Pons (tissue), 1 donor: ENCODE measurements around the gene GALNT7.

Experiments
- DNase-seq: peaks from one replicate; pipeline ENCODE4 v3.0.0-alpha.2; 2016; ENCODE audit warnings: low spot score

Gene GALNT7

DNA sequence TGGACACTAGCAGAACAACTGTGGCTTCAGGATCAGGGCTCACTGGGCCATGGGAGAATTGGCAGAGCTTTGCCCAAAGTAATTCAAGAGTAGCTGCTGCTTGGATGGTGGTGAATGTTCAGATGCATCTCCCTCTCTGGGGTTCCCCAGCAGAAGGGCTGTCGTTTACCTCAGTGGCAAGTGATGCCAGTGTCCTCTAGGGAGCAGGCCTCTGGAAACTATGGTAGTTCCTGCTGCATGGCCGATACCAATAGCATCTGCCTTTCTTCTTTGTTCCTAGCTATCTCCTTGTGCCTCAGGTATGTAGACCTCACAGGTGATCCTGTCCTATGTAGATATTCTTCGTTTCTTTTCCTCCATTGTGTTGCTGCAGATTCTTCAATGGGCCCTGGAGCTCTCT, 139.2 kb downstream of the GALNT7 start:
- DNase-seq = no peak

GRCh38 chr4:173311368-173311767, 142.8 kb downstream of the GALNT7 start:
- DNase-seq = no peak

DNA sequence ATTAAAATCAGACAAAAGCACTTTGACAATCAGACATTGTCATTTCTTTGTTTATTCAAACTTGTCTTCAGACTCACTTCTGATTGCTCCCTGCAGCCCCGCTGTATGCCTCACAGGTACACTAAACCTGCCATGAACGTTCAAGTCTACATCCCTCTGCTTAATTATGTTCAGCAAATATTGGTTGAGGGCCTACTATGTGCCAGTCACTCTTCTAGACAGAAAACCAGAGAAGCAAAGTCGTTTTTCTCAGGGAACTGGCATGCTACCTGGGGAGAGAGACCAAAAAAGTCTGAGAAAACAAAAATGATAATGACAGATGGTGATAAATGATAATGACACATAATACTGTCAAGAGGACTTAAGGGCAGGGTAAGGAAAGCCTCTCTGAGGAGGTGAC, 146.1 kb downstream of the GALNT7 start:
- no peak for DNase-seq

DNA sequence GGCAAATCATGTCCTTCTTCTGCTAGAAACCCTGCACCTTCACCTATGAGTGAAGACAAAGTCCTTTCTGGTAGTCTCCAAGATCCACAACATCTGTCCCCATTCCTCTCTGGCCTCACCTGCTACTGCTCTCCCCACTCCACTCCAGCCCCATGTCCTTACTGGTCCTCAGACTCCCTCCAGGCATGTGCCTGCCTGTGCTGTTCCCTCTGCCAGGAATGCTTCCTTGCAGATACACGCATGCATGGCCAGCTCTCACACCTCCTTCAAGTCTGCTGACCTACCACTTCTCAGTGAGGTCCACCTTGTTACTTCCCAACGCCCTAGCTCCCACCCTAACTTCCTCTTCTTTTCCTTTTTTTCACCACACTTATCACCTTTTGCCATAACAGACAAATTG, 147.4 kb downstream of the GALNT7 start:
- no peak for DNase-seq

DNA sequence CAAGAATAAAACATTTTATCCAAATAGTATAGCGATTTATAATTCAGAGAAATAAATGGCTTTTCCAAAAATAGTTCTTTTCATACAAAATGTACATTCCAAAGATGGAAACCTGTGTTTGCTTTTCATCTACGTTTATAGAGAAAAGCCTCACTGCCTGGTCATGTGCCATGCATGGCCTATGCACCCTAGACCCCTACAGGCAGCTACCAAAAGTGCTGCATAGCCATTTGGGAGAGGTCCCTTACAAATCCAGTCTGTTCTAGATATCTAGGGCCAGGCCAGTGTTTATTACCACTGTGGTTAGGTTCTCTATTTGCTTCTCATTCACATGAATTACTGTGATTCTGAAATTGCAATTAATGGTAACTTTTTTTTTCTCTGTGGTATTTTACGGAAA, 148.4 kb downstream of the GALNT7 start:
- no peak for DNase-seq

DNA sequence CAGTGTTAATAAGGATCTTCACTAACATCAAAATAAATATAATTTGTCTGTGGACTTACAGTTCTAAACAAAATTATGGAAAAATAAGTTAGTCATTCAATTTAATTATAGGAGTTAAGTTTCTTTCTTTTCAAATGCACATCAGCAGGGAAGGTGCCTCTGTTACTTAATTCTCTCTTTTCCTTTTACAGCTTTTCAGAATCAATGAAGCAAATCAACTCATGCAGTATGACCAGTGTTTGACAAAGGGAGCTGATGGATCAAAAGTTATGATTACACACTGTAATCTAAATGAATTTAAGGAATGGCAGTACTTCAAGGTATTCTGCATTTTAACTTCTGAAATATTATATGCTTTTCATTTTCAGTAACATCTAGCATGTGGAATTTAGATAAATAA, 149.6 kb downstream of the GALNT7 start:
- DNase-seq = no peak

DNA sequence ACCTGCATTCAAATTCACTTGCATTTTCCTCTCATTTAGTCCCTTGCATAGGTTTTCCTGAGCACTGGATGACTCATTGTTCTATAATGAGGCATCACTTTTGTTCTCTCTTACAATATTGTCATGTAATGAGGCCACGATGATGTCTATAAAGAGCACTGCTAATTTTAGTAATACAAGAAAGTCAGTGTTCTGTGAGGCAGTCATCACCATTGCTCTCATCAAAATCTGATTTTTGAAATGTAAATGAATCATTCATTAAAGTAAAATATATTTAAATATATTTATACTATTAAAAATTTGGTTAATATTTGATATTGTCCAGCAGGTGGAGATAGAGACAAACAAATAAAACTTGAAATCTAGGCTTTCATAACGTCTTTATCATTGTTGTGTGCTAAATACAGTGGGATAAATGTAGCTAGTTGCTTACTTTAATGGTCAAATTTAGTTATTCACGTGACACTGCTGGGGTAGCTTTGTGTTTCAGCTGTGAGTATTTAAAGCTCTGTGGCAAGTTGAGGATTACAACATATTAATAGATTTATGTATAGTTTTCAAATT, 150.1 kb downstream of the GALNT7 start:
- peak; percentile 75 for DNase-seq

DNA sequence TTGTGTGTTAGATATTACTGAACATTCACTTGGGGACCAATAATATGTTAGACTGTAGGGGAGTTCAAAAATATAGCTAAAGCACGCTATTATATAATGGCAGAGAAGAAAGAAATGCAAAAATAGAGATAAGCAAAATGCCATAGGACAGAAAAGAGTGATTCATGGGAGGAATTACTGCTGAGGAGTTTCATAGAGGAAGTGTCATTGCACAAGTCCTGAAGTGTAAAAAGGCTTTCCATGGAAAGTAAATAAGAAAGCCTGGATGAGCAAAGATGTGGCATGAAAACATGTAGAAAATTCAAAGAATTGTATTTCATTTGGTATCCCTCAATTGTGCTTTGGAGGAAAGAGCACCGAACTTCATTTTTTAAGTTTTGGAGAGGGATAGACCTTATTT, 151.1 kb downstream of the GALNT7 start:
- DNase-seq = peak; percentile 15

GRCh38 chr4:173325007-173325736, 156.6 kb downstream of the GALNT7 start:
- DNase-seq = no peak

GRCh38 chr4:173328236-173328901, 159.8 kb downstream of the GALNT7 start:
- no peak for DNase-seq

DNA sequence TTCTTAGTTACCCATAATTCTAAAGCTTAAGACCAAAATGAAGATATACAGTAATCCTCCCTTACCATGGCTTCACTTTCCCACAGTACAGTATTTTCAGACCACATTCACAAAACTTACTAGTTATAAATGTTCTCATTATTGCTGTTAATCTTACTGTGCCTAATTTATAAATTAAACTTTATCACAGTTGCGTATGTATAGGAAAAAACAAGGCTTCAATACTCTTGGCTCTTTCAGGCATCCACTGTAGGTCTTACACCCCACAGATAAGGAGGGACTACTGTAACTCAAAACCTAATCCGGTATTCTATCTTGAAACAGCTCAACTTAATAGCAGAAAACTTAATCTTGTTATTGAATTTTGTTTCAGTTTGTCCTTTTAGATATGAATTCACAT, 162.0 kb downstream of the GALNT7 start:
- DNase-seq = no peak

DNA sequence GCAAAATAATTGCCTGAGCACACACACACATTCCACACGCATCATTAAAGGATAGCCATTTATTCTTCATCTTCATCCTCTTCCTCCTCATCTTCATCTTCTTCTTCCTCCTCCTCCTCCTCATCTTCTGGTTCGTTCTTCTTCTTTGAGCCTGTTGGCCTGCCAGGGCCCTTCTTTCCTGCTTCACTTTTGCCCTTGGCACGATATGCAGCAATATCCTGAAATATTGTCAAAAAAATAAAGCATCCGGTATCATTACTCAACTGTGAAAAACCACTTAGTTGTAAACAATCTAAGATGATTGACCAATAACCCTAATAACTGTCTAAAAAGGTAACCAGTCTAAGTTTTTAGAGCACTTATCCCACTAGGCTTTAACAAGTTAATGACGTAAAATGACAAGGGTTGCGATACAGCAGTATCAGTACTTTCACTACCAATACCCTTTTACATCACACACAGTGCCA, 163.4 kb downstream of the GALNT7 start:
- DNase-seq = no peak

DNA sequence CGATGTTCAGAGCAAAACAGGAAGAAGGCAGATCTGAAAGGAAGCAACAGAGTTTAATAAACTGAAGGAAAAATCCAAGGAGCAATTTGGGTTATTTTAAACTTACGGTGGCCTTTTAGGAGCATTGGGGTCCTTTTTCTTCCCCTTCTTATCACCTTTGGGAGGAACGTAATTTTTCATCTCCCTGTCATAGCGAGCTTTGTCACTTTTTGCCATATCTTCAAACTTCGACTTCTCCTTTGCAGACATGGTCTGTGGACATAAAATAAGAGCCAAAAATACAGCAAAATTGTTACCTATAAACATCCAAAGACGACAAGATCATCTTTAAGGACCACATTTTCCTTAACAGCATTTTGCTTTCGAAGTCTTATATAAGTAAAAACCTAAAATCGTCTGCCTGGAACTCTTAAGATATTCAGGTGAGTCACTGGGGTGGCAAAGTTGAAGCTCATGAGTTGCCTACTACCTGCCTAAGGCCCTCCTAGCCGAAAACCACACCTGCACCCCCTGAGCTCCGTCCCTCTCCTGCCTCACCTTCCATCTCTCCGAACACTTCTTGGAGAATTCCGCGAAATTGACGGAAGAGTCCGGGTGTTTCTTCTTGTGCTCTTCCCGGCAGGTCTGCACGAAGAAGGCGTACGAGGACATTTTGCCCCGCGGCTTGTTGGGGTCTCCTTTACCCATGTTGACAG, 164.5 kb downstream of the GALNT7 start:
- DNase-seq = peak; percentile 22

GRCh38 chr4:173333658-173334084, 165.1 kb downstream of the GALNT7 start:
- peak; percentile 30 for DNase-seq

- peak; percentile 100 for DNase-seq
Observed at GRCh38 chr4:173334085-173334890, 165.7 kb downstream of the GALNT7 start, which contains the start of gene HMGB2. TSS of gene HMGB2 (minus strand) at chr4:173334358. CDS start at chr4:173333649, 709 bp downstream.

- peak; percentile 46 for DNase-seq
Observed at GRCh38 chr4:173334891-173335752, 166.5 kb downstream of the GALNT7 start.

GRCh38 chr4:173337463-173337862, 168.9 kb downstream of the GALNT7 start:
- DNase-seq = no peak

DNA sequence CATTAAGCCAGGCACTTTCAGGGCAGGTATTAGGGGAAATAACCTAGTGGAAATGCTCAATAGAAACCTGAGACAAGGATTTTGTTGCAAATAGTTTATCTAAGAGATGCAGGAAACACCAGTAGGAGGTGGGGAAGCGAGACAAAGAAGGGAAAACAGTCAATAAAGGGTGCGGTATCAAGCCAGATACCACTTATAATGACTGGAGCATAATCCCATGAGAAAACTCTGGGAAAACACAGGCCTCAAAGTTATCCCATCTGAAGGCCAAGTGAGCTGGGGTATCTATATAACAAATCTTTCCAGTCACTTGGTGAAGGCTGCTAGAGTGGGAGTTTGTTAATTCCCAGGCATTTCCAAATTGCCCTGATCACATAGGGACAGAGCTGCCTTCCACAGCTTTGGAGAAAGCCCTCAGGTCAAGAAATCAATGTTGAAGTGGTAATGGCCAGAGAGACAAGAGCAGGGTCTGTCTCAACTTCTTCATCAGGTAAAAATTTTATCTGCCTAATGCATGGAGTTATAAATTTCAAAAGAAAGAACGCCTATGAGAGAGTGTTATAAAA, 175.3 kb downstream of the GALNT7 start:
- no peak for DNase-seq

GRCh38 chr4:173345648-173346047, 177.0 kb downstream of the GALNT7 start:
- DNase-seq = no peak

DNA sequence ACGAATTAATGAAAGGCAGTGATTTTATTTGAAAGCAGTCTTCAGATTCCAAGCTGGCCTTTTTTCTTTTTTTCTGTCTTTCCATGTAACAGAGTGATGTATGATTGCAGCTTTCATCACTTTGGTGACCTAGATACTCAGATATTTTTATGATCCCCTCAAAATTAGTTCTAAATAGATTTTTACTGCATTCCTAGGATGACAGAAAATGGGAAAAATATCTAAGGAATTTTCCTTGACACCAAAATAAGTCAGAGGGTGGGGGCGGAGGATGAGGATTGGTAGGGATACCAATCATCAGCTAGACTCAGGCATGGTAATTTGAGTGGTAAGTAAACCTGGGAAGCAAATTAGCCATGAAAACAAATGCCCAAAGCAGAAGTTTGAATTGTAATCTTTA, 177.5 kb downstream of the GALNT7 start:
- no peak for DNase-seq
